Measurements from ENCODE around the gene UBN2. TPM values are rescaled to one million over a fixed set of nuclear protein-coding genes. Genes with fewer than 3 reads are reported as not detected.
A peak's percentile ranks its signal among the peaks of the same experiment; 100 is the strongest.

UBN2 gene
- total RNA-seq, 2 experiments from 2014 or later, result 7.2 to 19.9 TPM

GRCh38 chr7:139354729-139355128 lies 123.7 kb downstream of the UBN2 start:
- H4K20me1 ChIP-seq (ENCODE audit: insufficient read depth, low read length), result no peaks in the 10 kb centered on the region
- CTCF ChIA-PET (ENCODE audit: unreplicated experiment), result no interaction called here
- H2AFZ ChIP-seq (ENCODE audit: low read length), result no peak overlapping the region
- H3K36me3 ChIP-seq (ENCODE audit: insufficient read depth, low read length), result peaks cover 3% of the 10 kb centered on the region; the same call in 1 of the 2 replicates
- no peak for DNase-seq (ENCODE audit: low spot score)
- no TSS peak for BruUV-seq (replicated peaks)
- POLR2A ChIA-PET, result interaction anchor here (0.5 to 0.6 kb wide), 2 partner anchors 223 to 888 kb away, joined by 3 to 5 read pairs; no protein-coding TSS in a partner anchor
- intact Hi-C loops (cut with micrococcal nuclease; ENCODE audit: unreplicated experiment), result loop anchor here (10.0 kb wide), 1 partner anchor 1320 kb away; the partner anchor contains the start of gene ADCK2
- no peaks in the 10 kb centered on the region for H3K9me2 ChIP-seq (ENCODE audit: insufficient read depth, low read length)
- H3K4me2 ChIP-seq (ENCODE audit: low read length), result no peak overlapping the region
- peaks cover 19% of the 10 kb centered on the region; the same call in 1 of the 2 replicates for H3K79me2 ChIP-seq (ENCODE audit: insufficient read depth, low read depth, low read length)
- H3K27ac ChIP-seq (ENCODE audit: low read depth, low read length, poor library complexity, severe bottlenecking), result no peak overlapping the region
- peaks cover 6% of the 10 kb centered on the region for H3K4me1 ChIP-seq (ENCODE audit: insufficient read depth, low read length, poor library complexity, severe bottlenecking)
- H3K9me3 ChIP-seq (ENCODE audit: low read length), result no peaks in the 10 kb centered on the region
- H3K4me3 ChIP-seq (ENCODE audit: low read depth, low read length, poor library complexity, severe bottlenecking), result no peak overlapping the region
- TF ChIP-seq EZH2phosphoT487 (IDR thresholded peaks at IDR 0.05; ENCODE audit: borderline replicate concordance, low read depth, low read length) (no peak), CTCF (conservative IDR thresholded peaks at IDR 0.05; ENCODE audit: low read length) (0 out of 2 replicates have a peak, but pooled peaks have one; percentile 17)

GRCh38 chr7:139355320-139355719 lies 124.3 kb downstream of the UBN2 start:
- H3K79me2 ChIP-seq (ENCODE audit: insufficient read depth, low read depth, low read length), result peaks cover 20% of the 10 kb centered on the region; the same call in 1 of the 2 replicates
- DNase-seq (ENCODE audit: low spot score), result no peak
- peaks cover 3% of the 10 kb centered on the region; the same call in 1 of the 2 replicates for H3K36me3 ChIP-seq (ENCODE audit: insufficient read depth, low read length)
- no TSS peak for BruUV-seq (replicated peaks)
- no peak overlapping the region for H3K4me3 ChIP-seq (ENCODE audit: low read depth, low read length, poor library complexity, severe bottlenecking)
- CTCF ChIA-PET (ENCODE audit: unreplicated experiment), result no interaction called here
- TF ChIP-seq CTCF (conservative IDR thresholded peaks at IDR 0.05; ENCODE audit: low read length), result no peak
- no peak for TF ChIP-seq EZH2phosphoT487 (IDR thresholded peaks at IDR 0.05; ENCODE audit: borderline replicate concordance, low read depth, low read length)
- no peak overlapping the region for H3K4me2 ChIP-seq (ENCODE audit: low read length)
- intact Hi-C loops (cut with micrococcal nuclease; ENCODE audit: unreplicated experiment), result loop anchor here (10.0 kb wide), 1 partner anchor 1319 kb away; the partner anchor contains the start of gene ADCK2
- no peaks in the 10 kb centered on the region for H3K9me3 ChIP-seq (ENCODE audit: low read length)
- POLR2A ChIA-PET, result interaction anchor here (1.1 kb wide), 1 partner anchor 15 kb away, joined by 3 read pairs; no protein-coding TSS in a partner anchor
- no peaks in the 10 kb centered on the region for H3K9me2 ChIP-seq (ENCODE audit: insufficient read depth, low read length)
- H4K20me1 ChIP-seq (ENCODE audit: insufficient read depth, low read length), result no peaks in the 10 kb centered on the region
- peaks cover 6% of the 10 kb centered on the region for H3K4me1 ChIP-seq (ENCODE audit: insufficient read depth, low read length, poor library complexity, severe bottlenecking)
- H3K27ac ChIP-seq (ENCODE audit: low read depth, low read length, poor library complexity, severe bottlenecking), result peak overlapping the region; percentile 10
- H2AFZ ChIP-seq (ENCODE audit: low read length), result no peak overlapping the region

Small RNA genes within 50 kb of the gene (small RNA-seq; reads per million reads assigned to genes)
- gene AC009220.1 (not detected), gene RNU6-206P (not detected)

Other genes starting within 250 kb of the UBN2 start
- 0.03 TPM in 1 of 2 replicates, not detected in the other for gene KIAA1549, start 249.8 kb upstream of the UBN2 start, total RNA-seq (2014; rRNA removed; shearing (Covaris generic))
- 2.1 and 3.0 TPM in 2 replicates for gene KIAA1549, start 249.8 kb upstream of the UBN2 start, total RNA-seq (2022)
- not detected in 2 replicates for gene ZC3HAV1L, start 195.2 kb upstream of the UBN2 start, total RNA-seq (2014; rRNA removed; shearing (Covaris generic))
- gene ZC3HAV1L, start 195.2 kb upstream of the UBN2 start, total RNA-seq (2022), result not detected in 2 replicates
- gene ZC3HAV1, start 121.5 kb upstream of the UBN2 start, total RNA-seq (2014; rRNA removed; shearing (Covaris generic)), result 44.2 and 47.4 TPM in 2 replicates
- gene ZC3HAV1, start 121.5 kb upstream of the UBN2 start, total RNA-seq (2022), result 47.6 and 52.4 TPM in 2 replicates
- gene FMC1, start 110.1 kb downstream of the UBN2 start, total RNA-seq (2014; rRNA removed; shearing (Covaris generic)), result 7.2 and 19.5 TPM in 2 replicates
- 15.1 and 18.4 TPM in 2 replicates for gene FMC1, start 110.1 kb downstream of the UBN2 start, total RNA-seq (2022)
- gene LUC7L2, start 128.7 kb downstream of the UBN2 start, total RNA-seq (2014; rRNA removed; shearing (Covaris generic)), result 79.6 and 94.9 TPM in 2 replicates
- gene LUC7L2, start 128.7 kb downstream of the UBN2 start, total RNA-seq (2022), result 143 and 163 TPM in 2 replicates